Activated CD4-positive, CD25-positive, alpha-beta regulatory T cell (primary cell): ENCODE results near the gene CC2D1B.

ENCODE experiments used
- DNase-seq, 4 experiments: peaks; one replicate each; lab custom pipeline; 2025; lab: John Stamatoyannopoulos, UW

Gene CC2D1B

DNA sequence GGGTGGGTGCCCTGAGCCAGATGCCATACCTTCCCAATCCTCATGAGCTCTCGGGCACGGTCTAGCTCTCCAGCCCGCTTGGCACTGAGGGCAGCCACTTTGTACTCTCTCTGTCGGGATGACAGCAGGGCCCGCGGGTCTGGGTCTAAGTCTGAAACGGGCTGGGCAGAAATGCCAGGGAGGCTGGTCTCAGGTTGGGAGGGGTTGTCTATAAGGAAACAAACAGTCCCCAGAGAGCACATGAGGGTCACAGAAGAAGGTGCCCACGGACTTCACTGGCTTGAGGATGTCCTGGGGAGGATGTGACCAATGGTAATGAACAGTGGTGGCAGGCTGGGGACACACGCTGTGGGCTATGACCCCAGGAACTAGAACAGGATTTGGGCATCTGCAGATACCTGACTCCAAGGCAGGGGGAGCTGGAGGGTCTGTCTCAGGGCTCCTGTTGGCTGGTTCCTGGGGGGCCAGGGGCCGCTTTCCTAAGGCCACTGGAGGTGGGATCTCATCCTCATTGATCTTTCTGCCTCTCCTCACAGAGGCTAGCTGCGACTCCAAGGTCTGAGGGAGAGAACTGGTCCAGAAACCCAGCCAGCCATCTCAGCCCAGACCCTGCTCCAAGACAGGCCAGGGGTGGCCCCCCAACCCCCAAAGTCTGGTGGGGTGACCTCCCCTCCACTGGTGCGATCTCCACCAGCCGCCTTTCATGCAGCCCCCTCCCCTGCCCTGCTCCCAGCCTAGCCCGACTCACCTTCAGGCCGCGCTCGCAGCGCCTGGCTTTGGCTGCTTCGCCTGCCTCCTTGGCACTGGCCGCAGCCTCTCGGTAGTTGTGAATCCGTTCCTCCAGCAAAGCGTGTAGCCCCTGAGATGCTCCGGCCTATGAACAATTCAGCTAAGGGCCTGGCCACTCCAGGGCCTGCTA, 6.1 kb downstream of the CC2D1B start:
- DNase-seq, result no peak

DNA sequence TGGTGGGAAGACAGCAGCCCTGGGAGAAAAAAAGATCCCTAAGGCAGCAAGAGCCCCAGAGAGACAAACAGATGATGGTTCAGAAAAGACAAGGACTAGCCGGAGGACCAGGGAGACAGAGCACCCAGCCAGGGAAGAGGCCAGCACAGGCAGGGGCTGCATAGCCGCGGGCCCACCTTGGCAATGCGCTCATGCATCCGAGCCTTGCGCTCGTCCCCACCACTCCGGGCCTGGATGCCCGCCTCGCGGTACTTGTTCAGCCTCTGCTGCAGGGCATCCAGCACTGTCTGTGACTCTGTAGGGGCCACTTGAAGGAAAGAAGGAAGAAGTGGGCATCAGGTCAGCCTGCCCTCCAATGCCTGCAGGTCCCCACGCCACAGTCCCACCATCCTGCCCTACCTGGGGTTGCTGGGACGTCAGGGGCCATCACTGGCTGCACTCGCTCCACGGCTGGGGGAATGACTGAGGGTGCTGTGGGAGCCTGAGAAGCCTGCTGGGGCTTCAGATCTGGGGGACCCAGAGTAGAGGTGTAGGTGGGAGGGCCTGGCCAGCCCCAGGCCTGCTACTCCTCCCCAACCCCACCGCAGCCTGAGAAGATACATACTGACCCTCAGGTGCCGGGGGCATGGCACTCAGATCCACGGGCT, 7.0 kb downstream of the CC2D1B start:
- no peak for DNase-seq

- no peak for DNase-seq
Measured at GRCh38 chr1:52357397-52357796, 8.6 kb downstream of the CC2D1B start.

DNA sequence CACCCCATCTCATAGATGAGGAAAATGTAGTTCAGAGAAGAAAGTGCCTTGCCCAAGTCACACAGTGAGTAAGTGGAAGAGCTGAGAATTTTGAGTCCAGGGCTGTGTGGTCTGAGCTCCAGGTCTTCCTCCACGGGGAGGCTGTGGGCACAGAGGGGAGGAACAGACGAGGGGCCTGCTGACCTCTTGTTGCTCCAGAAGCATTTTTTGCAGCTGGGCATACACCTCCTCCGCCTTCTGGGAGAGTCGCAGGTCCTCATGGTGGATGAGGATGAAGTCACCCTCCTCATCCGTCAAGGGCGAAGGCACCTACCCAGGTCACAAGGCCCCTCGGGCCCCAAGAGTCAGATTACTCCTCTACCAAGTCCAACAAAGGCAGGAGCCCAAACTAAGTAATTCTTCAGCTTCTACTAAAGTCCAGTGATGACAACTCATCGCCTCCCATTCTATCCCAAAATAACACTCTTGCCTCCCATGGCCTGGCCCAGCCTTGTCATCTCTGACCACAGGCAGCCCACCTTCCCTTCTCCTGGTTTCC, 9.1 kb downstream of the CC2D1B start:
- DNase-seq, result no peak

- no peak for DNase-seq
Measured at GRCh38 chr1:52355847-52356505, 10.0 kb downstream of the CC2D1B start.

DNA sequence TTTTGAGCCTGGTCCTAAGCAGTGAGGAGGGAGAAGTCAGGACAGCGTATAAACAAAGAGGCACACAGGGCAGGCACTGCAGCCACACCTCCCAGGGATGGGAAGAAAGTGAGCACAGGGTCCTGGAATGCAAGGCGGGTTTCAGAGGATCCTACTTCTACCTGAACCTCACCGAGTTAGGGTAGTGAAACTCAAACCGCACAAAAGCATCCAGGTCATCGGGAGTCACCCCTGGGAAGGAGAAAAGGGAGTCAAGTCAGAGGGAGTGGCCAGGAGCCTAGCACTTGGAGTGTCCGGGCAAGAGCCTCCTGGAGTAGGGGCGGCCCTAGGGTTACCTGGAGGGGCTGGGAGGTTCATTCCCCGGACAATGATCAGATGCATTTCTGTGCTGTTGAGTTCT, 10.6 kb downstream of the CC2D1B start:
- no peak for DNase-seq

DNA sequence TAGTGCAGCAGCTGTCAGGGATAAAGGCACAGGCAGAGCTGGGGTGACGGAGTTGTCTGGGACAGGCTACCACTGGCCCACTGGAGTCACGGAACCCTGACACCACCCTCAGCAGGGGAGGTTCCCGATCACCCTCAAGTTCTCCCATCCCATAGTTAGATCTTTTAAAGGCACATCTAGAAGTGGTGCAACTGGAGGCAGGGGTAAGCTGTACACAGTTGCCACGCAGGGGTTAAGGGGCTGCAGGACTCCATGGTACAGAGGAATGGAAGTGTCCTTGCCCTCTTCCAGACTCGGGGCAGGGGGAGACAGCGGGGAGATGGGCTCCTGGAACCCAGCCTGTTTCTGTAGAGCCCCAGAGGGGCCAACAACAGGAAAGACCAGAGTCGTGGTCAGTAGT, 13.3 kb downstream of the CC2D1B start:
- DNase-seq, result no peak

DNA sequence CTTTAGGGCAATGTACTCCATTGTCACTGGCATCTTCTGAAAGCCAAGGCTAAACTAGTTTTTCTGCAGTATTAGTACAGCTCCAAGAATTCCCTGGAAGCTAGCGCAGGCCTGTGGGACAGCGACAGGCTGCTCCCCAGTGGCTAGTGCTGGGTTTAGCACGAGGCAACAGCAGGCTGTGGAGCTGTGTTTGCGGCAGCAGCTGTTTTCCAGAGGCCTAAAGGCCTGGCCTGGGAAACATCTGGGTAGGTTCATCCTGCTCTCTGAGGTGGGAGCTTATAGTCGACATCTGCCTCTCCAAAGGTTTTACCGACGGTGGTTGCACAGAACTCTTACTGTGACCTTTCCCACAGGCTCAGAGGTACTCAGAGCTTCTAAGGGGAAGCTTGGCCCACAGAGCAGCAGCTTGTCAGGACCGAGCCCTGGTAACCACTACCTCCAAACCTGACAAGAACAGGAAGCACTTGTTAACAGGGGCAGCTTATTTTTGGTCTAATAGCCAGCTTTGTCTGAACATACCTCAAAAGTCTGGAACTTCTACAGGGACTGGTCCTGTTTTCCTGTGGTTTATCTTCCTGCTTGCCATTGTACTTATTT, 17.2 kb downstream of the CC2D1B start:
- no peak for DNase-seq

DNA sequence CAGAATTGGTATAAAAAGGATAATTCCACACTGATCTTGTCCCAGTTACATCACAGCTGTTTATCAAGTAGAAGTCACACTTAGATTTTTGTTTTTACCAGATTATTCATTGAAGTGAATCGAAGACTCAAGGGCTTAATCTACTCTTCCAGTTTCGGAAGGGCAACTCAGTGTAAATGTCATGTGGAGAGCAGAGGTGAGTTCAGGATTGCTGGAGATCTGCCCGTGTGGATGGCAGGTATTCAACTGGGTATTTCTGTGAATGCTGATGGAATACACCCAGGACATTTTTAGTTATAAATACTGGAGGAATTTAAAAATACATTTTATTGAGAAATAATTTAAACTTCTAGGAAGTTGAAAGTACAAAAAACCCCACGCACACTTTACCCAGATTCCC, 19.4 kb downstream of the CC2D1B start:
- DNase-seq, result no peak

GRCh38 chr1:52345252-52345651, 20.8 kb downstream of the CC2D1B start:
- no peak for DNase-seq

GRCh38 chr1:52343979-52344378, 22.0 kb downstream of the CC2D1B start:
- no peak for DNase-seq

- DNase-seq, result no peak
Measured at GRCh38 chr1:52341655-52342260, 24.2 kb downstream of the CC2D1B start.

- DNase-seq, result no peak
Measured at GRCh38 chr1:52337439-52337838, 28.6 kb downstream of the CC2D1B start.

GRCh38 chr1:52334906-52335528, 31.0 kb downstream of the CC2D1B start:
- DNase-seq, result no peak

DNA sequence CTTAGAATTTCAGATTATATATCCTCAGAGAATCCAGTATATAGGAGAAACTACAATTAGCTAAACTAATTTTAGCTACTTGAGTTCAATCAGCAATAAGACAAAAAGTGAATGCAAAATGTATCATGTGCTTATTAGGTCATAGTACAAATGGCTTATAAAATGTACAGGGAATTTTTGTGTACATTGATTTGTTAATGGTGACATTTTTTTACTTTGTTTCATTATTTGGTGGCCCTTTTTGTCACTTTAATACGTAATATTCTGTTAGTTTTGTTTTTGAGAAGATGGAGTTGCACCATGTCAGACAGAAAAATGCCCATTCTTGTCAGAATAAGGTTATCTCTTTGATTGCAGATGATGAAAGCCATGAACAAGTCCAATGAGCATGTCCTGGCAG, 33.6 kb downstream of the CC2D1B start:
- no peak for DNase-seq

DNA sequence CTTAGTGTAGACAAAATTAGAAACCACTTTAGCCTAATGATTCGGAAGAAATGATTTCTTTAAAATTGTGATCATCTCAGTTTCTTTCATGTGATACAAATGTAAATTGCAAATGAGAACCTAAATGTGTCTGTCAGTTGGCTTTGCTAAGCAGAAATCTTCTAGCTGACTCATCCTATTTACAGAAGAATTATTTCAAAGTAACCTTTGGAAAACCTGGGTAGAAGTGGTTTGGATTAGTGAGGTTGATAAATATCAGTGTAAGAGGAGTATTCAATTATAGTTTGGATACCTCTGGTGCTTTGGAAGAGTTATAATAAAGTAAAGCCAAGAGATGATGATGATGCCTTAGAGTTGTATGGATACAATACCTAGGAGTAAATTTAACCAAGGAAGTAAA, 37.4 kb downstream of the CC2D1B start:
- no peak for DNase-seq

DNA sequence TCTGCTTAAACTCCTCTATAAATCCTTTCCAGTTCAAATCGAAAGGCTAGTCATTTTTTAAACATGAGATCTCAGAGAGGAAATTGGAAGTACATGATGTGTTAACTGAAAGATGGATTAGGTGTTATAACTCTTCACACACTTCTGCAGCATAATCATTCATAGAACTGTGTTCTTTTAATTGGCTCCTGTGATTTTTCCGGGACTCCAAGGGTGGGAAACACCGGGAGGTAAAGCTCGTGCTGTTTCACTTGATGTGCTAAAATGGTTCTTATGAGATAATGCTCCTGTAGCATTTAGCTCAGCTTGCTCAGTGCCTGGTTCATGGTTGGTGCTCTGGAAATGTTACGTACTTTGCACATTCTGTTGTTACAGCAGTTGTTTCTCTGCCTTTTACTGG, 40.2 kb downstream of the CC2D1B start:
- no peak for DNase-seq

DNA sequence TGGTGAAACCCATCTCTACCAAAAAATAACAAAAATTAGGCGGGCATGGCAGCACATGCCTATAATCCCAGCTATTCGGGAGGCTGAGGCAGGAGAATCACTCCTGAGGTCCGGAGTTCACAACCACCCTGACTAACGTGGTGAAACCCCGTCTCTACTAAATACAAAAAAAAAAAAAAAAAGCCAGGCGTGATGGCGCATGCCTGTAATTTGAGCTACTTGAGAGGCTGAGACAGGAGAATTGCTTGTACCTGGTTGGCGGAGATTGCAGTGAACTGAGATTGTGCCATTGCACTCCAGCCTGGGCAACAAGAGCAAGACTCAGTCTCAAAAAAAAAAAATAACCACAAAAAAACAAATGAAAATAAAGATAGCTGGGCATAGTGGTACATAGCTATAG, 42.3 kb downstream of the CC2D1B start:
- no peak for DNase-seq

DNA sequence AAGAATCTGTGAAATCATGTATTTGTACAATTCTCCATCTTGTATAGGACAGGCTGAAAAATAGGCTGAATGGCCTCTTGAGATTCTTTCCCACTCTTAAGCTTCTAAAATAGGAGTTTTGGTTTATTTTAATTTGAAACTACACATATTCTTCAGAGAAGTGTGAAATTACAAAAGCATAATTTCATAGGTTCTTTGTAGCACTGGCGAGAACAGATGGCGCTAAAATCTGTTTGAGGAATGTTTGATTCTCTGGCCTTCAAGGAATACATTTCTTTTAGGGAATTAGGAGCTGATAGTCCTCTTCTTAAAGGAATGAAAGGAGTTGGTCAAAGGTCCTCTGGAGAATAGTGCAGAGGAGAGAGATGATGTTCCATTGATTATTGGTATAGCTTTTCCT, 44.9 kb downstream of the CC2D1B start:
- DNase-seq, result no peak

GRCh38 chr1:52306227-52307006, 59.6 kb downstream of the CC2D1B start:
- DNase-seq, result no peak
